HPDE6-E6E7 (cell line): ENCODE data around the gene WASF2.

Experiments used
- DNase-seq: peaks from one replicate; pipeline ENCODE4 v3.0.0; 2011; ENCODE audit warnings: missing footprints; ENCODE audit errors: extremely low spot score

Gene WASF2

GRCh38 chr1:27377760-27378495, 112.0 kb downstream of the WASF2 start:
- no peak for DNase-seq

GRCh38 chr1:27374362-27375086, 115.4 kb downstream of the WASF2 start, which contains the start of gene FCN3:
FCN3 (minus strand) TSS chr1:27374824; CDS start chr1:27374818, 6 bp downstream.
- DNase-seq: no peak

GRCh38 chr1:27372808-27373690, 116.9 kb downstream of the WASF2 start:
- no peak for DNase-seq

GRCh38 chr1:27372022-27372807, 117.8 kb downstream of the WASF2 start:
- DNase-seq: no peak

GRCh38 chr1:27368869-27369582, 120.9 kb downstream of the WASF2 start:
- no peak for DNase-seq

GRCh38 chr1:27367160-27367650, 122.8 kb downstream of the WASF2 start:
- no peak for DNase-seq

- DNase-seq: peak; percentile 88
Measured at GRCh38 chr1:27366411-27367159, 123.4 kb downstream of the WASF2 start, which contains the start of gene MAP3K6. MAP3K6 (minus strand) TSS chr1:27366961; CDS start chr1:27366597, 364 bp downstream.

- DNase-seq: no peak
Measured at GRCh38 chr1:27366113-27366410, 123.9 kb downstream of the WASF2 start.

GRCh38 chr1:27365372-27366112, 124.4 kb downstream of the WASF2 start:
- peak; percentile 86 for DNase-seq

DNA sequence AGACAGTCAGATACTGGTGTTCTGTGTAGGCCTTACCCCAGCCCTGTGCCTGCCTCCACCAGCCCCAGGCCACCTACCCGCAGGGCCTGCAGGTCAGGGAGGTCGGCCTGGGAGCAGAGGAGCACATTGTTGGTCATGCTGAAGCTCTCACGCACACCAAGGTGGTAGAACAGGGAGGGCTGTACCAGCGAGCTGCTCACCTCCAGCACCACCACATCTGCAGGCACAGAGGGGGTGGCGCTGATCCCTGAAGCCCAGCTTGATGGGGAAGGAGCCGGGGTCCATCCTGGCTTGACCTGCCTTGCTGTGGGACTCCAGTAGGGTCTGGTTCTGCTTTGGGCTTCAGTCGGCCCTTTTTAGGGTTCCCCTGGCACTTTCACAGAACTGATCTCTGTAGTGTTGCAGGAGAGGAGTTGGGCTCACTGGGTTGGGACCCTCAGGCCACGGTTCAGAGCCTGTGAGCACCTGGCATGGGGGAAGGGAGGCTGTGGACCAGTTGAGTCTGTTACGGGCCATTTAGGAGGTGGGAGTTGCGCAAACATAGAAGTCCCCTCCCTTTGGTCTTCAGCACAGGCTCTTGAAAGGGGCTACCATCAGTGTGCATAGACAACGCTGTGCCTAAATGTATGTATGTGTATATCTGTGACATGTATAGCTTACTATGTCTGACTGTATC, 125.1 kb downstream of the WASF2 start:
- no peak for DNase-seq

- no peak for DNase-seq
Measured at GRCh38 chr1:27363766-27364695, 125.9 kb downstream of the WASF2 start.

DNA sequence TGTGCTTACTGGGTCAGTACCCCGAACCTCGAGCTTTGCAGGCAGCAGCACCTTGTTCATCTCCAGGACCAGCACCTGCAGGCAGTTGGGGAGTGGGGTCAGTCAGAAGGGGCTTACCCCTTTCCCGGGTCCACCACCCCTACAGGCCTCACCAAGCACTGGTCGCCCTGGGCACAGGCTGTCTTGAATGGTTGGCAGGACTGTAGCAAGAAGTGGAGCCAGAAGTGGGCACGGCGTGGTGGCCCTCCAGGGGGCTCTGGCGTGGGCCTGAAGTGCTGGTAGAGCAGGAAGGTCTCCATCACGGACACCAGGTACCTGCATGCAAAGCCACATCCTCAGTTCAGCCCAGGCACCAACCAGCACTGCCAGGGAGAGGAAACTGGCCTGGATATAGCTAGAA, 128.4 kb downstream of the WASF2 start:
- no peak for DNase-seq

DNA sequence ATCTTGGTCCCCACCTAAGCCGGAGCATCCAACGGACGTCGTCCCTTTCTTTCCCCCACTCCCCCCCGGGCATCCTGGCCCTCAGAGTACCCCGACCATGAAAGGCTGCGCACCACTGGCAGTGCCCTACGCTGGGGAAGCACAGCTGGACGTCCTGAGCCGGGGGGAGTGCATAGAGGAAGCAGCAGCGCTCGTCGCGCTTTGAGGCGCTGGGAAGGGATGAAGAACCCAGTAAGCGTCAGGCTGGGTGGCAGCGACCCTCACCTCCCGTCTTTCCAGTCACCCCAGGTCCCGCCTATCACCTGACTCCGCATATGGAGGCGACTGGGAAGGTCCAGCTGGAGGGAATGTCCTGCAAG, 128.9 kb downstream of the WASF2 start:
- no peak for DNase-seq

DNA sequence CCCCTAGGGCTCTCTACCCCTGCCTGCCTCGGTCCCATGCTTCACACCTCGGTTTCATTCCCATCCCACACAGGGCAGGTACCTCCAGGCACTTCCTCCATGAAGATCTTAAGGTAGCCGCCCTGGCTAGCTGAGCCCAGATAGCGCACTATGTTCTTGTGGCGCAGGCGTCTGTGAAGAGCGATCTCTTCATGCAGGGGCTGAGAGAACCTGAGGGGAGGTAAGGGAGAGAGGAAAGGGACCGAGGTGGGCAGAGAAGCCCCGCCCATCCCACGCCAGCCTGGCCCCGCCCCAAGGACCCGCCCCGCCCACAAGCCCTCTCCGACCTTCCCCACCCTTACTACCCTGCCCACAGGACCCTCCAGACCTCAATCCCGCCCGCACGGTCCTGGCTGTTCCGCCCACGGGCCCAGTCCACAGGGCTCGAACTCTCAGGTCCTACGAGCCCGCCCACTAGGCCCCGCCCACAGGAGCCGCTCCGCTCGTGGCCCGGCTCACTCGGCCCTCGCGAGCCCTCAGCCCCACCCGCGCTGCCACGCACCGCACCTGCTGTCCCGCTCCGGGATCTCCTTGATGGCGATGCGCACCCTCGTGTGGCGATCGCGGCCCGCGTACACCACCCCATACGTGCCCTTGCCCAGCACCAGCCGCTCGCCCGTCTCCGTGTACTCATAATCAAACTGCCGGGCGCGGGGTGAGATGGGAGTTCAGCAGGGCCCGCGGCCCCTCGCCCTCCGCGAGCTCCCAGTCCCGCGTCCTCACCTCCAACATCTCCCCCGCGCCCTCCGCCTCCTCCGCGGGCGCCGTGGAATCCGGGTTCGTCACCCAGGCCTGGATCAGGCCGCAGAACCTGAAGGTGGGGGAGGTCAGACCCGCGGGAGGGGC, 129.6 kb downstream of the WASF2 start:
- no peak for DNase-seq

- no peak for DNase-seq
Measured at GRCh38 chr1:27359822-27360158, 130.2 kb downstream of the WASF2 start.

DNA sequence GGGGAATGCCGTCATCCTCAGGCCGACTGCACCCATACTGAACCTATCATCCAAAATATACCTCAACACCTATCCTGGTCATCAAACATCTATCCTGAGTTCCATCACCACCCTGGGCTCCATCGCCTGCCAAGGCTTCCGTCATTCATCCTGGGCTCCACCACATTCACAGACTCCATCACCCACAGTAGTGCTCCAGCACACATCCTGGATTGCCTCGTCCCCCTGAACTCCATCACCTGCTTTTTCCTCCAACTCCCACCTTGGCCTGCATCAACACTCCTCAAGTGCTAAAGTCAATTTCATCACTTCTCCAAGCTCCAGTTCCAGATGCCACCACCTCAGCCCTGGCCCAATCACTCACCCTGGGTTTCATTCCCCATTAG, 131.0 kb downstream of the WASF2 start:
- DNase-seq: no peak
